GM13977 (cell line): ENCODE results near the gene SERF2.
A peak's percentile ranks its signal among the peaks of the same experiment; 100 is the strongest.

Experiments
- DNase-seq: peaks from one replicate; pipeline ENCODE4 v3.0.0; 2012; ENCODE audit warnings: low spot score
- CTCF ChIP-seq: IDR thresholded peaks from 2 replicates; pipeline ENCODE4 v1.5.1; 2012; ENCODE audit warnings: mild to moderate bottlenecking, control low read depth; ENCODE audit not compliant: insufficient read depth; ENCODE audit errors: extremely low read depth, missing control alignments
- in situ Hi-C: fragments of 300-500 bp; cut with MboI; formaldehyde crosslinking; loops from one replicate; pipeline ENCODE4 v1.12.0; 2022; ENCODE audit warnings: low sequenced_read_pairs, low pct_unique_long_range_greater_than_20kb, mixed read lengths, inconsistent platforms; ENCODE audit not compliant: unreplicated experiment

SERF2 gene

GRCh38 chr15:43776101-43776717 lies 15.9 kb upstream of the SERF2 start:
- in situ Hi-C loops: no loop called here
- no peak for TF ChIP-seq CTCF

GRCh38 chr15:43776718-43777266 lies 15.3 kb upstream of the SERF2 start, which contains the start of gene ELL3:
Gene ELL3, minus strand, starts transcription at chr15:43776966. Its CDS starts 65 bp downstream, at chr15:43776901.
- DNase-seq: peak; percentile 56
- in situ Hi-C loops: no loop called here
- TF ChIP-seq CTCF: peak; percentile 2

More at GRCh38 chr15:43776101-43776717, 15.9 kb upstream of the SERF2 start:
- DNase-seq: peak; percentile 79

GRCh38 chr15:43777267-43777914 lies 14.7 kb upstream of the SERF2 start:
- TF ChIP-seq CTCF: peak; percentile 82
- peak; percentile 76 for DNase-seq
- in situ Hi-C loops: no loop called here

GRCh38 chr15:43779016-43779415 lies 13.1 kb upstream of the SERF2 start:
- TF ChIP-seq CTCF: no peak
- no peak for DNase-seq
- in situ Hi-C loops: no loop called here

GRCh38 chr15:43789409-43789808 lies 2.7 kb upstream of the SERF2 start:
- peak; percentile 44 for DNase-seq
- in situ Hi-C loops: no loop called here
- no peak for TF ChIP-seq CTCF

- TF ChIP-seq CTCF: no peak
- DNase-seq: peak; percentile 40
- in situ Hi-C loops: no loop called here
Measured at GRCh38 chr15:43792761-43793476, 799 bp downstream of the SERF2 start.
